Astrocyte (in vitro differentiated cells and primary cell): Measurements from ENCODE around the gene EEF2.
"Not testable (repeated sequence)": the region's sequence is repeated elsewhere in the genome, so short reads cannot be mapped to it uniquely, and the experiment has no call there.

Source experiments
- CTCF ChIP-seq: IDR thresholded peaks from 2 replicates; pipeline ENCODE4 v1.5.1; 2011; ENCODE audit warnings: low read depth, mild to moderate bottlenecking, inconsistent platforms, low read length, moderate library complexity; ENCODE audit not compliant: insufficient read depth
- EZH2 ChIP-seq: IDR thresholded peaks from 2 replicates; pipeline ENCODE4 v1.6.1; 2012; ENCODE audit warnings: mild to moderate bottlenecking, low read length, inconsistent platforms; ENCODE audit not compliant: insufficient read depth

GRCh38 chr19:4011430-4011829, 26.2 kb upstream of the EEF2 start:
- not testable (repeated sequence) for TF ChIP-seq CTCF, EZH2
